Vagina (tissue), 2 donors: ENCODE measurements around the gene NOTO. TPM values are rescaled to one million over a fixed set of nuclear protein-coding genes. Genes with fewer than 3 reads are reported as not detected.

Source experiments
- DNase-seq, 2 donors: peaks; one replicate each; pipeline ENCODE4 v3.0.0-alpha.2; 2017; ENCODE audit errors: extremely low spot score in 2 of 2
- H3K27ac ChIP-seq: fragments of 200-600 bp; sonication (generic); one replicate; pipeline ENCODE4 v1.5.1; 2019
- H3K27me3 ChIP-seq: fragments of 200-600 bp; sonication (generic); one replicate; pipeline ENCODE4 v1.5.1; 2019
- H3K36me3 ChIP-seq, 2 donors: fragments of 200-600 bp; sonication (generic); one replicate each; pipeline ENCODE4 v1.5.1; 2017 to 2019
- H3K4me1 ChIP-seq: fragments of 200-600 bp; sonication (generic); one replicate; pipeline ENCODE4 v1.5.1; 2019
- H3K4me3 ChIP-seq, 2 donors: fragments of 200-600 bp; sonication (generic); 1 replicate in 1 of 2; 2 replicates in 1 of 2; pipeline ENCODE4 v1.5.1; 2016 to 2019
- H3K9me3 ChIP-seq: fragments of 200-600 bp; sonication (generic); one replicate; pipeline ENCODE4 v1.5.1; 2019
- CTCF ChIP-seq, 3 experiments: fragments of 450-650 bp in 2 of 3; fragments of 200-600 bp in 1 of 3; sonication (generic) in 1 of 3; IDR thresholded peaks; one replicate each; pipeline ENCODE4 v1.5.1; 2017 to 2019; ENCODE audit warnings: antibody characterized with exemption in 3 of 3, mild to moderate bottlenecking in 2 of 3, moderate library complexity in 2 of 3
- POLR2A ChIP-seq, 2 donors: fragments of 450-650 bp; IDR thresholded peaks; one replicate each; pipeline ENCODE4 v1.6.1; 2017; ENCODE audit warnings: antibody characterized with exemption in 2 of 2, mild to moderate bottlenecking in 2 of 2, moderate library complexity in 2 of 2
- POLR2AphosphoS5 ChIP-seq, 2 donors: sonication (generic); formaldehyde crosslinking; IDR thresholded peaks; one replicate each; pipeline ENCODE4 v1.9.0; 2017; ENCODE audit warnings: antibody characterized with exemption in 2 of 2, mild to moderate bottlenecking in 2 of 2, low read depth in 1 of 2; ENCODE audit not compliant: insufficient read depth in 1 of 2
- intact Hi-C: fragments of 100-400 bp; cut with DNase I; formaldehyde crosslinking; loops from one replicate; pipeline ENCODE4 v1.15.1; 2023
- total RNA-seq: library from RNA; depleted of rRNA; stranded (reverse); fragments of >200 nt; gene quantifications from one replicate; pipeline ENCODE4 v1.2.3, GENCODE V29; 2016

NOTO gene
- total RNA-seq, 1 donor from 2014 or later, result not detected

DNA sequence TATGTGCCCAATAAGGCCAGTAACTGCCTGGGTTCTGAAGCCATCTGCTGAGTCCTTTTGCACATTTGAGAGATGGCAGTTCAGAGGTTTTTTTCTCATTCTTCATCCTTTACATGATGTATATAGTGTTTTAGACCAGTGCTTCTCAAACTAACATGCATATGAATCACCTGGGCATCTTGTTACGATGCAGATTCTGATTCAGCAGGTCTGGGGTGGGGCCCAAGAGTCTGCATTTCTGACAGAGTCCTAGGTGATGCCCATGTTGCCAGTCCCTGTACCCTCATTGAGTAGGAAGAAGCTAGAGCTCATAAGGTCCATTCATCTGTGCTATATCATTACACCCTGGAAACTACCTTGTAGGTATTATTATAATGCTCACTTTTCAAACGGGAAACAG, 15.5 kb downstream of the NOTO start:
- Histone ChIP-seq H3K36me3 (peaks cover 0 to 30% of the 10 kb centered on the region in 2 donors), H3K4me1 (peaks cover 26% of the 10 kb centered on the region), H3K4me3 (no peak overlapping the region), H3K27me3 (no peaks in the 10 kb centered on the region), H3K9me3 (no peaks in the 10 kb centered on the region), H3K27ac (no peak overlapping the region)
- no peak for DNase-seq
- TF ChIP-seq POLR2A (IDR thresholded peaks at IDR 0.05) (no peak), CTCF (IDR thresholded peaks at IDR 0.05) (no peak), POLR2AphosphoS5 (IDR thresholded peaks at IDR 0.05; ENCODE audit: insufficient read depth in 1 of 2, low read depth in 1 of 2) (no peak)
- intact Hi-C loops, result no loop called here

- H3K9me3 ChIP-seq, result no peaks in the 10 kb centered on the region
- peaks cover 0 to 35% of the 10 kb centered on the region in 2 donors for H3K36me3 ChIP-seq
- intact Hi-C loops, result no loop called here
- no peak for DNase-seq
- H3K4me1 ChIP-seq, result peaks cover 24% of the 10 kb centered on the region
- H3K27me3 ChIP-seq, result no peaks in the 10 kb centered on the region
- TF ChIP-seq POLR2AphosphoS5 (IDR thresholded peaks at IDR 0.05; ENCODE audit: insufficient read depth in 1 of 2, low read depth in 1 of 2) (no peak), POLR2A (IDR thresholded peaks at IDR 0.05) (no peak), CTCF (IDR thresholded peaks at IDR 0.05) (no peak)
- H3K27ac ChIP-seq, result no peak overlapping the region
- no peak overlapping the region for H3K4me3 ChIP-seq
Observed at GRCh38 chr2:73218298-73218697, 15.9 kb downstream of the NOTO start.

DNA sequence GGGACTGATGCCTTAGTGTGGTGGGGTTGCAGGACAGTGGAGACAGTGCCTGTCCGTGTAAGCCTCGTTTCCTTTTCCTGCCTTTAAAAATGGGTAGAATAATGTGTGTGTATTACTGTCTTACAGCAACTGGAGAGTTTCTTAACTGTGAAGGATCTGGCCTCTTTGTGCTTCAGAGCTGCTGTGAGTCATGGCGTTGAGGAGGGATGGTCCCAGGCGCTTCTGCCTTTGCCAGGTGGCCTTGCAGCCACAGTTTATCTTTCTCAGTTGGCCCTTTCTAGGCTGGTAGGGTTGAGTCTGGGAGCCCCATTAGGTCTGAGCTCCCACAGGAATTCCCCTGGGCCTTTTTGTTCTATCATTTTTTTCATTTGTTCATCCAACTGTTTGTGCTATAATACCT, 21.4 kb downstream of the NOTO start:
- TF ChIP-seq POLR2AphosphoS5 (IDR thresholded peaks at IDR 0.05; ENCODE audit: insufficient read depth in 1 of 2, low read depth in 1 of 2), result no peak
- no peak for TF ChIP-seq CTCF (IDR thresholded peaks at IDR 0.05)
- TF ChIP-seq POLR2A (IDR thresholded peaks at IDR 0.05), result no peak
- H3K4me1 ChIP-seq, result no peaks in the 10 kb centered on the region
- peaks cover 0 to 51% of the 10 kb centered on the region in 2 donors for H3K36me3 ChIP-seq
- intact Hi-C loops, result no loop called here
- DNase-seq, result no peak
- H3K27me3 ChIP-seq, result no peaks in the 10 kb centered on the region
- H3K27ac ChIP-seq, result no peak overlapping the region
- no peak overlapping the region for H3K4me3 ChIP-seq
- H3K9me3 ChIP-seq, result no peaks in the 10 kb centered on the region

GRCh38 chr2:73225513-73226360, 23.4 kb downstream of the NOTO start:
- no peak overlapping the region for H3K4me3 ChIP-seq
- peaks cover 0 to 43% of the 10 kb centered on the region in 2 donors for H3K36me3 ChIP-seq

More at GRCh38 chr2:73225513-73226360, 23.4 kb downstream of the NOTO start:
- no peak for TF ChIP-seq CTCF (IDR thresholded peaks at IDR 0.05)
- TF ChIP-seq POLR2A (IDR thresholded peaks at IDR 0.05), result no peak
- TF ChIP-seq POLR2AphosphoS5 (IDR thresholded peaks at IDR 0.05; ENCODE audit: insufficient read depth in 1 of 2, low read depth in 1 of 2), result no peak
- DNase-seq, result no peak
- Histone ChIP-seq H3K9me3 (no peaks in the 10 kb centered on the region), H3K4me1 (no peaks in the 10 kb centered on the region), H3K27ac (no peak overlapping the region), H3K27me3 (no peaks in the 10 kb centered on the region)
- intact Hi-C loops, result no loop called here
